IMR-90 (cell line): Measurements from ENCODE around the gene ILDR2. TPM values are rescaled to one million over a fixed set of nuclear protein-coding genes. Genes with fewer than 3 reads are reported as not detected.

Experiments used
- ATAC-seq: fragments of 200-7000 bp; cut with Tn5 transposase; 2 replicates; pipeline ENCODE4 v1.9.1; 2020; ENCODE audit warnings: low read depth, mild to moderate bottlenecking, moderate library complexity
- BruUV-seq: library from RNA; stranded (reverse); fragments of 400-500 nt; replicated peaks from 2 replicates; lab custom pipeline; 2021; lab: Mats Ljungman, UMichigan
- CTCF ChIA-PET: fragments of 300-600 bp; formaldehyde crosslinking; extraction: SDS; loops from one replicate; lab custom pipeline; 2021; ENCODE audit warnings: antibody characterized with exemption; lab: Yijun Ruan, JAX
- POLR2A ChIA-PET: fragments of 300-600 bp; sonication (Branson Sonifier 250); formaldehyde crosslinking; loops from one replicate; lab custom pipeline; 2022; ENCODE audit warnings: antibody characterized with exemption; ENCODE audit not compliant: unreplicated experiment; lab: Charles Lee
- DNase-seq: peaks from one replicate; pipeline ENCODE4 v3.0.0; 2013
- H2AFZ ChIP-seq: replicated peaks from 2 replicates; pipeline ENCODE3; 2013; ENCODE audit warnings: low read length, mild to moderate bottlenecking; ENCODE audit not compliant: poor library complexity
- H2AK5ac ChIP-seq: 2 replicates; pipeline ENCODE4 v1.6.1; 2013; ENCODE audit warnings: low read depth, low read length, inconsistent platforms
- H2AK9ac ChIP-seq: replicated peaks from 2 replicates; pipeline ENCODE3; 2013; ENCODE audit warnings: mild to moderate bottlenecking, low read depth, low read length, moderate library complexity; ENCODE audit not compliant: poor library complexity
- H2BK120ac ChIP-seq: 2 replicates; pipeline ENCODE4 v1.6.1; 2013; ENCODE audit warnings: low read depth, low read length, inconsistent platforms
- H2BK15ac ChIP-seq: 3 replicates; pipeline ENCODE4 v1.6.1; 2013; ENCODE audit warnings: low read depth, low read length, inconsistent platforms
- H2BK20ac ChIP-seq: 2 replicates; pipeline ENCODE4 v1.6.1; 2013; ENCODE audit warnings: low read depth, mild to moderate bottlenecking, inconsistent platforms, low read length, moderate library complexity
- H2BK5ac ChIP-seq: 2 replicates; pipeline ENCODE4 v1.6.1; 2013; ENCODE audit warnings: mild to moderate bottlenecking, low read depth, low read length, inconsistent platforms; ENCODE audit not compliant: poor library complexity, severe bottlenecking
- H3K14ac ChIP-seq: replicated peaks from 2 replicates; pipeline ENCODE4 v1.6.1; 2013; ENCODE audit warnings: low read depth, low read length, inconsistent platforms
- H3K18ac ChIP-seq: 2 replicates; pipeline ENCODE4 v1.6.1; 2013; ENCODE audit warnings: low read depth, low read length, control low read depth
- H3K23ac ChIP-seq: 2 replicates; pipeline ENCODE4 v1.6.1; 2013; ENCODE audit warnings: low read depth, low read length, inconsistent platforms
- H3K27ac ChIP-seq: 2 replicates; pipeline ENCODE4 v1.5.1; 2013; ENCODE audit warnings: mild to moderate bottlenecking, control low read depth, low read length; ENCODE audit not compliant: insufficient read depth
- H3K27me3 ChIP-seq: 2 replicates; pipeline ENCODE4 v1.6.1; 2013; ENCODE audit warnings: low read length; ENCODE audit not compliant: control insufficient read depth, insufficient read depth
- H3K36me3 ChIP-seq: 2 replicates; pipeline ENCODE4 v1.6.1; 2013; ENCODE audit warnings: low read length, mixed read lengths; ENCODE audit not compliant: control insufficient read depth, insufficient read depth
- H3K4ac ChIP-seq: 2 replicates; pipeline ENCODE4 v1.6.1; 2013; ENCODE audit warnings: low read depth, low read length, inconsistent platforms
- H3K4me1 ChIP-seq: 2 replicates; pipeline ENCODE4 v1.6.1; 2013; ENCODE audit warnings: low read length, mixed read lengths; ENCODE audit not compliant: control insufficient read depth, insufficient read depth
- H3K4me2 ChIP-seq: 2 replicates; pipeline ENCODE4 v1.6.1; 2013; ENCODE audit warnings: low read depth, mild to moderate bottlenecking, control low read depth, low read length, moderate library complexity
- H3K4me3 ChIP-seq: 2 replicates; pipeline ENCODE4 v1.5.1; 2013; ENCODE audit warnings: low read depth, mild to moderate bottlenecking, control low read depth, low read length, moderate library complexity; ENCODE audit not compliant: insufficient read depth
- H3K56ac ChIP-seq: 2 replicates; pipeline ENCODE4 v1.6.1; 2013; ENCODE audit warnings: low read length, inconsistent platforms; ENCODE audit not compliant: insufficient read depth; ENCODE audit errors: extremely low read depth
- H3K79me1 ChIP-seq, 2 experiments: 2 replicates each; pipeline ENCODE4 v1.6.1; 2013; ENCODE audit warnings: low read length in 2 of 2, inconsistent platforms in 1 of 2, low read depth in 1 of 2
- H3K9ac ChIP-seq: 2 replicates; pipeline ENCODE4 v1.6.1; 2013; ENCODE audit warnings: low read depth, low read length, control low read depth
- H3K9me1 ChIP-seq: 2 replicates; pipeline ENCODE4 v1.6.1; 2013; ENCODE audit warnings: low read length, inconsistent platforms; ENCODE audit not compliant: insufficient read depth
- H3K9me3 ChIP-seq: 2 replicates; pipeline ENCODE4 v1.6.1; 2013; ENCODE audit warnings: low read length; ENCODE audit not compliant: control insufficient read depth, insufficient read depth
- H4K20me1 ChIP-seq: 2 replicates; pipeline ENCODE4 v1.6.1; 2013; ENCODE audit warnings: low read length, inconsistent platforms; ENCODE audit not compliant: insufficient read depth
- H4K5ac ChIP-seq: 2 replicates; pipeline ENCODE4 v1.6.1; 2013; ENCODE audit warnings: mild to moderate bottlenecking, low read depth, low read length, control low read depth
- H4K8ac ChIP-seq, 2 experiments: 2 replicates each; pipeline ENCODE4 v1.6.1; 2013; ENCODE audit warnings: low read depth in 2 of 2, low read length in 2 of 2, control low read depth in 1 of 2, inconsistent platforms in 1 of 2
- H4K91ac ChIP-seq: 2 replicates; pipeline ENCODE4 v1.6.1; 2013; ENCODE audit warnings: low read depth, low read length, inconsistent platforms; ENCODE audit not compliant: insufficient read depth
- BHLHE40 ChIP-seq: fragments of 150-350 bp; IDR thresholded peaks from 2 replicates; pipeline ENCODE4 v1.6.1; 2016; ENCODE audit warnings: mild to moderate bottlenecking, low read depth, low read length
- CHD1 ChIP-seq: IDR thresholded peaks from 2 replicates; pipeline ENCODE4 v1.6.1; 2012; ENCODE audit warnings: low read depth, low read length, improper control_type of control experiment
- FOS ChIP-seq: fragments of 150-350 bp; IDR thresholded peaks from 2 replicates; pipeline ENCODE4 v1.6.1; 2016; ENCODE audit warnings: low read depth, low read length
- MAFK ChIP-seq: IDR thresholded peaks from 2 replicates; pipeline ENCODE4 v1.6.1; 2012; ENCODE audit warnings: low read depth, low read length, improper control_type of control experiment
- MAZ ChIP-seq: IDR thresholded peaks from 2 replicates; pipeline ENCODE4 v1.6.1; 2012; ENCODE audit warnings: low read depth, mild to moderate bottlenecking, low read length, improper control_type of control experiment, moderate library complexity, borderline replicate concordance
- MXI1 ChIP-seq: IDR thresholded peaks from 2 replicates; pipeline ENCODE4 v1.6.1; 2012; ENCODE audit warnings: low read depth, mild to moderate bottlenecking, low read length, moderate library complexity, borderline replicate concordance
- NFE2L2 ChIP-seq: fragments of 150-350 bp; IDR thresholded peaks from 2 replicates; pipeline ENCODE4 v1.6.1; 2016; ENCODE audit warnings: low read depth, mild to moderate bottlenecking, low read length
- POLR2A ChIP-seq: IDR thresholded peaks from 2 replicates; pipeline ENCODE4 v1.6.1; 2012; ENCODE audit warnings: mild to moderate bottlenecking, low read depth, low read length
- RAD21 ChIP-seq: IDR thresholded peaks from 2 replicates; pipeline ENCODE4 v1.6.1; 2012; ENCODE audit warnings: low read length, improper control_type of control experiment
- RCOR1 ChIP-seq: IDR thresholded peaks from 2 replicates; pipeline ENCODE4 v1.6.1; 2012; ENCODE audit warnings: mild to moderate bottlenecking, low read length, improper control_type of control experiment; ENCODE audit not compliant: insufficient replicate concordance
- RFX5 ChIP-seq: IDR thresholded peaks from 2 replicates; pipeline ENCODE4 v1.8.0; 2012; ENCODE audit warnings: low read depth, mild to moderate bottlenecking, low read length, moderate library complexity
- WGBS, 2 experiments: methylation state at CpG; one replicate each; pipeline versions ENCODE4 v1.1.5 to v1.1.7; 2013; ENCODE audit warnings: missing lambda C conversion rate in 2 of 2; ENCODE audit not compliant: insufficient read length in 1 of 2; ENCODE audit errors: extremely low coverage in 2 of 2; 5-methylcytosine and 5-hydroxymethylcytosine counted together
- dilution Hi-C: fragments of 300-500 bp; cut with HindIII; formaldehyde crosslinking; loops from one replicate; pipeline ENCODE4 v1.14.3; 2018; ENCODE audit warnings: low sequenced_read_pairs; ENCODE audit not compliant: unreplicated experiment
- in situ Hi-C: fragments of 300-500 bp; cut with MboI; formaldehyde crosslinking; loops from 3 replicates; pipeline ENCODE4 v1.14.3; 2019; ENCODE audit warnings: low sequenced_read_pairs, inconsistent platforms, mixed read lengths
- intact Hi-C: fragments of 100-400 bp; cut with micrococcal nuclease; formaldehyde crosslinking; loops from 2 replicates; pipeline ENCODE4 v1.10.0; 2022
- polyA plus RNA-seq, 3 experiments: library from polyadenylated mRNA; depleted of rRNA; stranded (reverse); fragments of >200 nt; gene quantifications; 2 replicates each; pipeline ENCODE4 v1.2.3, GENCODE V29; 2012; ENCODE audit warnings: low replicate concordance in 1 of 3
- total RNA-seq: library from RNA; depleted of rRNA; stranded (reverse); fragments of >200 nt; gene quantifications from 2 replicates; pipeline ENCODE4 v1.2.3, GENCODE V29; 2012
- TF ChIP-seq, protein P1 (sequence below): conservative IDR thresholded peaks from 2 replicates; pipeline ENCODE4 v1.5.1; 2012; ENCODE audit warnings: mild to moderate bottlenecking, low read depth, low read length, improper control_type of control experiment
- TF ChIP-seq, protein P2 (sequence below): fragments of 150-350 bp; IDR thresholded peaks from 2 replicates; pipeline ENCODE4 v1.6.1; 2017; ENCODE audit warnings: mild to moderate bottlenecking, antibody characterized with exemption, low read length, low read depth
- TF ChIP-seq, protein P3 (sequence below): fragments of 150-350 bp; IDR thresholded peaks from 2 replicates; pipeline ENCODE4 v1.6.1; 2016; ENCODE audit warnings: low read depth, mild to moderate bottlenecking, low read length, moderate library complexity, borderline replicate concordance

ILDR2 gene
- total and polyA plus RNA-seq, 2 of the 4 experiments (the other 2 are of a cell fraction): under 0.01 TPM; not detected in 1

DNA sequence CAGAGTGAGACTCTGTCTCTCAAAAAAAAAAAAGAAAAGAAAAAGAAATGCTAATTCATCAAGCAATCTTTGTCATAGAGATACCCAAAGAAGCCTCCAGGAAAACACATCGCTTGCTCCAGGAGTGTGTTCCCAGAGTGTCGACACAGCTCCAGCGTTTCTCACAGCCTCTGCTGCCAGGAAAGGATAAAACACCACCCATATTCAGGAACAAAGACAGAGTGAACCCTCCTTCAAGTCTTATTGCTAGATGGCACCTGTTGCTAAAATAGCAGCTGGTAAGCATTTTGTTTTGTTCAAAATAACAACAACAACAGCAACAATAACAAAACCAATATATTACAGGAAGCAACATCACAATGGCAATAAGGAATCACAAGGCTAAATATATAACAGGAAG is 3.1 kb downstream of the ILDR2 start:
- Histone ChIP-seq H2AK5ac (no peak overlapping the region), H2BK120ac (no peak overlapping the region), H3K36me3 (no peaks in the 10 kb centered on the region), H3K9me3 (no peaks in the 10 kb centered on the region), H4K91ac (no peak overlapping the region), H3K4ac (no peak overlapping the region), H2AFZ (no peak overlapping the region), H3K9me1 (no peaks in the 10 kb centered on the region), H3K18ac (no peak overlapping the region), H3K56ac (no peak overlapping the region), H4K8ac (no peak overlapping the region), H3K9ac (no peak overlapping the region), H3K27ac (no peak overlapping the region), H4K5ac (no peak overlapping the region), H3K14ac (no peak overlapping the region), H2AK9ac (no peak overlapping the region), H3K27me3 (peaks cover 39% of the 10 kb centered on the region), H3K4me2 (no peak overlapping the region), H4K20me1 (no peaks in the 10 kb centered on the region), H3K79me1 (no peaks in the 10 kb centered on the region), H2BK5ac (no peak overlapping the region), H2BK20ac (no peak overlapping the region), H3K4me3 (no peak overlapping the region), H2BK15ac (no peak overlapping the region), H3K4me1 (no peaks in the 10 kb centered on the region), H3K23ac (no peak overlapping the region)
- intact Hi-C loops (no loop called here), dilution Hi-C loops (no loop called here), in situ Hi-C loops (no loop called here)
- 60% methylated on average over 1 of the region's 3 CpGs; no CpG with 5 or more reads in 1 of the 2 experiments for WGBS, 2 experiments
- no peak for ATAC-seq
- no peak for TF ChIP-seq NFE2L2
- no peak for TF ChIP-seq CHD1
- no peak for TF ChIP-seq RAD21
- no peak for TF ChIP-seq FOS
- TF ChIP-seq BHLHE40: no peak
- no peak for TF ChIP-seq MXI1
- TF ChIP-seq POLR2A: no peak
- no peak for TF ChIP-seq RCOR1
- TF ChIP-seq, protein P1, sequence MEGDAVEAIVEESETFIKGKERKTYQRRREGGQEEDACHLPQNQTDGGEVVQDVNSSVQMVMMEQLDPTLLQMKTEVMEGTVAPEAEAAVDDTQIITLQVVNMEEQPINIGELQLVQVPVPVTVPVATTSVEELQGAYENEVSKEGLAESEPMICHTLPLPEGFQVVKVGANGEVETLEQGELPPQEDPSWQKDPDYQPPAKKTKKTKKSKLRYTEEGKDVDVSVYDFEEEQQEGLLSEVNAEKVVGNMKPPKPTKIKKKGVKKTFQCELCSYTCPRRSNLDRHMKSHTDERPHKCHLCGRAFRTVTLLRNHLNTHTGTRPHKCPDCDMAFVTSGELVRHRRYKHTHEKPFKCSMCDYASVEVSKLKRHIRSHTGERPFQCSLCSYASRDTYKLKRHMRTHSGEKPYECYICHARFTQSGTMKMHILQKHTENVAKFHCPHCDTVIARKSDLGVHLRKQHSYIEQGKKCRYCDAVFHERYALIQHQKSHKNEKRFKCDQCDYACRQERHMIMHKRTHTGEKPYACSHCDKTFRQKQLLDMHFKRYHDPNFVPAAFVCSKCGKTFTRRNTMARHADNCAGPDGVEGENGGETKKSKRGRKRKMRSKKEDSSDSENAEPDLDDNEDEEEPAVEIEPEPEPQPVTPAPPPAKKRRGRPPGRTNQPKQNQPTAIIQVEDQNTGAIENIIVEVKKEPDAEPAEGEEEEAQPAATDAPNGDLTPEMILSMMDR: no peak
- TF ChIP-seq MAFK: no peak
- TF ChIP-seq, protein P2, sequence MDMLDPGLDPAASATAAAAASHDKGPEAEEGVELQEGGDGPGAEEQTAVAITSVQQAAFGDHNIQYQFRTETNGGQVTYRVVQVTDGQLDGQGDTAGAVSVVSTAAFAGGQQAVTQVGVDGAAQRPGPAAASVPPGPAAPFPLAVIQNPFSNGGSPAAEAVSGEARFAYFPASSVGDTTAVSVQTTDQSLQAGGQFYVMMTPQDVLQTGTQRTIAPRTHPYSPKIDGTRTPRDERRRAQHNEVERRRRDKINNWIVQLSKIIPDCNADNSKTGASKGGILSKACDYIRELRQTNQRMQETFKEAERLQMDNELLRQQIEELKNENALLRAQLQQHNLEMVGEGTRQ: no peak
- TF ChIP-seq RFX5: no peak
- TF ChIP-seq MAZ: no peak
- TF ChIP-seq, protein P3, sequence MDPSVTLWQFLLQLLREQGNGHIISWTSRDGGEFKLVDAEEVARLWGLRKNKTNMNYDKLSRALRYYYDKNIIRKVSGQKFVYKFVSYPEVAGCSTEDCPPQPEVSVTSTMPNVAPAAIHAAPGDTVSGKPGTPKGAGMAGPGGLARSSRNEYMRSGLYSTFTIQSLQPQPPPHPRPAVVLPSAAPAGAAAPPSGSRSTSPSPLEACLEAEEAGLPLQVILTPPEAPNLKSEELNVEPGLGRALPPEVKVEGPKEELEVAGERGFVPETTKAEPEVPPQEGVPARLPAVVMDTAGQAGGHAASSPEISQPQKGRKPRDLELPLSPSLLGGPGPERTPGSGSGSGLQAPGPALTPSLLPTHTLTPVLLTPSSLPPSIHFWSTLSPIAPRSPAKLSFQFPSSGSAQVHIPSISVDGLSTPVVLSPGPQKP: no peak
- CTCF ChIA-PET: no interaction called here
- no TSS peak for BruUV-seq
- POLR2A ChIA-PET: no interaction called here
- no peak for DNase-seq
